Mesendoderm (in vitro differentiated cells): ENCODE measurements around the gene HAGH.

ENCODE experiments used
- DNase-seq: peaks from one replicate; pipeline ENCODE4 v3.0.0; 2013
- H2AK5ac ChIP-seq: 2 replicates; pipeline ENCODE4 v1.6.1; 2013; ENCODE audit warnings: low read length, inconsistent platforms
- H2BK120ac ChIP-seq: 2 replicates; pipeline ENCODE4 v1.6.1; 2013; ENCODE audit warnings: low read depth, mild to moderate bottlenecking, low read length, moderate library complexity, mixed read lengths
- H2BK15ac ChIP-seq: replicated peaks from 2 replicates; pipeline ENCODE4 v1.6.1; 2013; ENCODE audit warnings: low read depth, mild to moderate bottlenecking, moderate library complexity
- H2BK5ac ChIP-seq: 2 replicates; pipeline ENCODE4 v1.6.1; 2013; ENCODE audit warnings: low read length, inconsistent platforms
- H3K18ac ChIP-seq: 2 replicates; pipeline ENCODE4 v1.6.1; 2013; ENCODE audit warnings: mild to moderate bottlenecking, low read length, mixed read lengths
- H3K23ac ChIP-seq: one replicate; pipeline ENCODE4 v1.6.1; 2013; ENCODE audit warnings: low read length
- H3K27ac ChIP-seq: 2 replicates; pipeline ENCODE4 v1.5.1; 2013; ENCODE audit warnings: low read depth, mild to moderate bottlenecking, inconsistent platforms, low read length, moderate library complexity
- H3K27me3 ChIP-seq: 2 replicates; pipeline ENCODE4 v1.6.1; 2013; ENCODE audit warnings: low read length, control low read depth, mild to moderate bottlenecking, inconsistent platforms; ENCODE audit not compliant: insufficient read depth, poor library complexity
- H3K36me3 ChIP-seq: 2 replicates; pipeline ENCODE4 v1.6.1; 2013; ENCODE audit warnings: low read length, inconsistent platforms; ENCODE audit not compliant: control insufficient read depth, insufficient read depth
- H3K4ac ChIP-seq: one replicate; pipeline ENCODE4 v1.6.1; 2013; ENCODE audit warnings: low read depth, mild to moderate bottlenecking, low read length, moderate library complexity
- H3K4me1 ChIP-seq: 2 replicates; pipeline ENCODE4 v1.6.1; 2013; ENCODE audit warnings: low read depth, low read length, inconsistent platforms; ENCODE audit not compliant: control insufficient read depth
- H3K4me2 ChIP-seq: 2 replicates; pipeline ENCODE4 v1.6.1; 2013; ENCODE audit warnings: low read length
- H3K4me3 ChIP-seq: 2 replicates; pipeline ENCODE4 v1.5.1; 2013; ENCODE audit warnings: mild to moderate bottlenecking, low read length
- H3K56ac ChIP-seq: one replicate; pipeline ENCODE4 v1.6.1; 2013; ENCODE audit warnings: low read length
- H3K79me1 ChIP-seq: 2 replicates; pipeline ENCODE4 v1.6.1; 2013; ENCODE audit warnings: low read length, inconsistent platforms
- H3K79me2 ChIP-seq: 2 replicates; pipeline ENCODE4 v1.6.1; 2013; ENCODE audit warnings: mild to moderate bottlenecking, low read length; ENCODE audit not compliant: control insufficient read depth, insufficient read depth
- H3K9ac ChIP-seq: 2 replicates; pipeline ENCODE4 v1.6.1; 2013; ENCODE audit warnings: low read length, inconsistent platforms
- H4K5ac ChIP-seq: one replicate; pipeline ENCODE4 v1.6.1; 2013; ENCODE audit warnings: low read length
- H4K8ac ChIP-seq: one replicate; pipeline ENCODE4 v1.6.1; 2013; ENCODE audit warnings: low read depth, mild to moderate bottlenecking, control low read depth, low read length, moderate library complexity
- WGBS: extraction: QIAGEN DNeasy Blood & Tissue Kit; methylation state at CpG from one replicate; pipeline ENCODE4 v1.1.7; 2013; ENCODE audit warnings: low lambda C conversion rate, missing lambda C conversion rate; ENCODE audit not compliant: insufficient coverage; ENCODE audit errors: extremely low coverage; 5-methylcytosine and 5-hydroxymethylcytosine counted together

Gene HAGH

GRCh38 chr16:1759511-1759910, 67.1 kb downstream of the HAGH start:
- Histone ChIP-seq H3K36me3 (no peaks in the 10 kb centered on the region), H3K79me1 (no peaks in the 10 kb centered on the region), H3K4me1 (no peaks in the 10 kb centered on the region), H3K18ac (no peak overlapping the region), H3K4me3 (no peak overlapping the region), H2BK15ac (no peak overlapping the region), H3K23ac (no peak overlapping the region), H4K8ac (no peak overlapping the region), H4K5ac (no peak overlapping the region), H3K56ac (no peak overlapping the region), H3K79me2 (no peaks in the 10 kb centered on the region), H3K4ac (no peak overlapping the region), H3K27ac (no peak overlapping the region), H2BK5ac (no peak overlapping the region), H3K27me3 (no peaks in the 10 kb centered on the region), H3K9ac (no peak overlapping the region), H2AK5ac (no peak overlapping the region), H3K4me2 (no peak overlapping the region), H2BK120ac (no peak overlapping the region)
- WGBS, result no CpG with 5 or more reads among the region's 21 CpGs
- DNase-seq, result no peak

- H3K23ac ChIP-seq, result no peak overlapping the region
- no peak for DNase-seq
- no peak overlapping the region for H3K27ac ChIP-seq
- H2BK5ac ChIP-seq, result no peak overlapping the region
- H3K18ac ChIP-seq, result no peak overlapping the region
- H2BK15ac ChIP-seq, result no peak overlapping the region
- no peak overlapping the region for H3K9ac ChIP-seq
- no peak overlapping the region for H3K4ac ChIP-seq
- WGBS, result no CpG with 5 or more reads among the region's 18 CpGs
- no peaks in the 10 kb centered on the region for H3K79me1 ChIP-seq
- H4K8ac ChIP-seq, result no peak overlapping the region
- no peak overlapping the region for H2BK120ac ChIP-seq
- no peak overlapping the region for H3K4me2 ChIP-seq
- H4K5ac ChIP-seq, result no peak overlapping the region
- no peaks in the 10 kb centered on the region for H3K79me2 ChIP-seq
- H3K4me1 ChIP-seq, result no peaks in the 10 kb centered on the region
- H3K36me3 ChIP-seq, result no peaks in the 10 kb centered on the region
- H3K4me3 ChIP-seq, result no peak overlapping the region
- no peak overlapping the region for H3K56ac ChIP-seq
- no peaks in the 10 kb centered on the region for H3K27me3 ChIP-seq
- no peak overlapping the region for H2AK5ac ChIP-seq
These were observed 67.7 kb downstream of the HAGH start for GRCh38 chr16:1758923-1759322.

GRCh38 chr16:1757714-1758461, 68.7 kb downstream of the HAGH start:
- Histone ChIP-seq H3K56ac (no peak overlapping the region), H3K9ac (no peak overlapping the region), H3K79me2 (no peaks in the 10 kb centered on the region), H3K4me2 (no peak overlapping the region), H2BK15ac (no peak overlapping the region), H4K5ac (no peak overlapping the region), H2BK120ac (no peak overlapping the region), H3K4me3 (no peak overlapping the region), H4K8ac (no peak overlapping the region), H3K4me1 (no peaks in the 10 kb centered on the region), H3K23ac (no peak overlapping the region), H3K27me3 (no peaks in the 10 kb centered on the region), H2AK5ac (no peak overlapping the region), H3K4ac (no peak overlapping the region), H3K27ac (no peak overlapping the region), H3K36me3 (no peaks in the 10 kb centered on the region), H2BK5ac (no peak overlapping the region), H3K18ac (no peak overlapping the region), H3K79me1 (no peaks in the 10 kb centered on the region)
- no peak for DNase-seq
- WGBS, result no CpG with 5 or more reads among the region's 37 CpGs
